Measurements from ENCODE around the gene FAM53B.

DNA sequence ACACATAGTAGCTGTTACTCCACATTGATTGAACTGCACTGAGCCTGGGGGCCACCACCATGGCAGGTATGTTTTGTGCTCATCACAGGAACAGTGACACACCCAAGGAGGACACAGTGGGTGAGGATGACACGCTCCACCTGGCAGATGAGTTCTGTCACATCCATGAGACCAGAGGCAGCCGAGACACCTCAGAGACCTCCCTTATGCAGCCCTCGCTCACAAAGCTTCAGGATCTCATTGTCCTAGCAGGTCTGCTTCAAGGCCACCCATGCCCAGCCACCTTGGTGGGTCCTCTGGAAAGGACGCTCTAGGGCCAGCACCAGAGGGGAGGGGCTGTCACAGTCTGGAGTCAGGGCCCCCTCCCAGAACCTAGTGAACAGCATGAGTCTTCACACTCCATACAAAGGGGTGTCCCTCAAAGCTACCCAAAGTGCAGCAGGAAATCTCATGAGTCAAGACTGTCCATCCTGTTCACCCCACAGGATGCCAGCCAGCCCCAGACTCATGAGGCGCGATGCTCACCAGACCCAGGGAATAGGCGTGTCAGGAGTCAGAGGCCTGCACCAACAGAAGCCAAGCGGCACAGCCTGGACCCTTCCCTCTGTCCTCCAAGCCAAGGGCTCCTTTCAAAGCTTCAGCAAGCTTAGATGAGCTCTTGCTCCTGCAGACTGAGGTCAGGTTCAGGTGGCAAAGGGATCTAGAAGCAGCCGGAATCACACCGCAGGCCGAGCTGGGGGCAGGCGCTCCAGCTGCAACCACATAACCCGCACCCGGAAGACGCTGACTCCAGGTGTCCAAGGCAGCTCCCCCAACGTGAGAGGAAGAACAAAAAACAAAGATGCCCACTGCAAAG lies 9.6 kb downstream of the FAM53B start:
- no peak for TF ChIP-seq EZH2 (IDR thresholded peaks at IDR 0.05; ENCODE audit: insufficient read depth, poor library complexity, severe bottlenecking)
- no peak for TF ChIP-seq EZH2phosphoT487 (IDR thresholded peaks at IDR 0.05; ENCODE audit: insufficient read depth, low read depth)
